DOHH2 (cell line): Measurements from ENCODE around the gene BACE2.
"Not testable (repeated sequence)": the region's sequence is repeated elsewhere in the genome, so short reads cannot be mapped to it uniquely, and the experiment has no call there.

Experiments used
- H3F3A ChIP-seq: fragments of 200-600 bp; sonication (generic), shearing (Covaris generic); 2 replicates; pipeline ENCODE4 v1.6.0; 2016; ENCODE audit warnings: antibody characterized with exemption, mild to moderate bottlenecking; ENCODE audit not compliant: control insufficient read depth, insufficient read depth
- H3K27ac ChIP-seq: fragments of 200-600 bp; sonication (generic); 2 replicates; pipeline ENCODE4 v1.5.1; 2014; ENCODE audit warnings: low read depth, mild to moderate bottlenecking, low read length, moderate library complexity
- H3K27me3 ChIP-seq: fragments of 200-600 bp; sonication (generic); 2 replicates; pipeline ENCODE4 v1.6.1; 2014; ENCODE audit warnings: mild to moderate bottlenecking, low read length, mixed read lengths; ENCODE audit not compliant: control insufficient read depth
- H3K36me3 ChIP-seq: fragments of 200-600 bp; sonication (generic); 2 replicates; pipeline ENCODE4 v1.6.1; 2014; ENCODE audit warnings: mild to moderate bottlenecking, low read length, moderate library complexity, mixed read lengths; ENCODE audit not compliant: control insufficient read depth
- H3K4me1 ChIP-seq: fragments of 200-600 bp; sonication (generic); 2 replicates; pipeline ENCODE4 v1.6.1; 2014; ENCODE audit warnings: mild to moderate bottlenecking, low read length, mixed read lengths; ENCODE audit not compliant: control insufficient read depth
- H3K4me2 ChIP-seq: fragments of 200-600 bp; sonication (generic); 2 replicates; pipeline ENCODE4 v1.6.0; 2014; ENCODE audit warnings: mild to moderate bottlenecking, low read length, moderate library complexity
- H3K4me3 ChIP-seq: fragments of 200-600 bp; sonication (generic); 2 replicates; pipeline ENCODE4 v1.5.1; 2014; ENCODE audit warnings: mild to moderate bottlenecking, low read length, mixed read lengths
- H3K79me2 ChIP-seq: fragments of 200-600 bp; sonication (generic); 2 replicates; pipeline ENCODE4 v1.6.1; 2014; ENCODE audit warnings: mild to moderate bottlenecking, low read length, mixed read lengths; ENCODE audit not compliant: control insufficient read depth
- H3K9me2 ChIP-seq: fragments of 200-600 bp; sonication (generic); replicated peaks from 2 replicates; pipeline ENCODE4 v1.6.1; 2014; ENCODE audit warnings: mild to moderate bottlenecking, low read length, mixed read lengths; ENCODE audit not compliant: control insufficient read depth
- H3K9me3 ChIP-seq: fragments of 200-600 bp; sonication (generic); 2 replicates; pipeline ENCODE4 v1.6.1; 2014; ENCODE audit warnings: antibody characterized with exemption, low read length, mixed read lengths; ENCODE audit not compliant: control insufficient read depth, insufficient read depth
- H4K20me1 ChIP-seq: fragments of 200-600 bp; sonication (generic); 2 replicates; pipeline ENCODE4 v1.6.0; 2014; ENCODE audit warnings: low read depth, mild to moderate bottlenecking, antibody characterized with exemption, low read length, moderate library complexity; ENCODE audit not compliant: control insufficient read depth, insufficient read depth
- EZH2phosphoT487 ChIP-seq: fragments of 200-600 bp; sonication (generic); IDR thresholded peaks from 2 replicates; pipeline ENCODE4 v1.6.1; 2017; ENCODE audit warnings: borderline replicate concordance, mild to moderate bottlenecking, antibody characterized with exemption, low read length, moderate library complexity, mixed read lengths
- TF ChIP-seq, protein P1 (sequence below): fragments of 200-600 bp; sonication (generic); IDR thresholded peaks from one replicate; pipeline ENCODE4 v1.5.1; 2014; ENCODE audit warnings: antibody characterized with exemption, mild to moderate bottlenecking, low read depth, low read length; ENCODE audit not compliant: poor library complexity, severe bottlenecking

Gene BACE2

DNA sequence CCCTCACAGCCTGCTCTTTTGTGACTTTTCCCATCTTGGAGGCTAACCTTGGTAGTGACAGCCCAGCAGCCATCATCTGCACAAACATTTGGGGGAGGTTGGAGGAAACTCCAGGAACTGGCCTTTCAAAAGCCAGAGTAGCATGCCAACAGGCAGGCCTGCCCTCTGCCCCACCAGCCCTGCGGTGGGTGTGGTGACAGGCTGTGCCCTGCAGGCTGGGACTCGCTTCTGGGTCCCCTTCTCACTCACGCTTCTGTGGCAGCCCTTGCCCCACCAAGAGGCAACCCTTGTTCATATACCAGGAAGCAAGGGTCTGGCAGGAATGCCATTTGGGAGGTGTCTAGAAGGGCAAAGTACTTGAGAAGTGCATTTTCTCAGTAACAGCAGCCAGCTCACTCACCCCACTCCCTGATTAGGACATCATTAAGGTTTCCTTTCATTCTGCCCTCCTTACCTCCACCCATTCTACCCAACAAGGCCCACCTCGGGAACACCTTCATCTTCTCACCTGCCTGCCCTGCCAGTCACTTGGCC lies 127.8 kb downstream of the BACE2 start:
- 0 out of 2 replicates have a peak, but pooled peaks cover 3% of the 10 kb centered on the region for H3K27me3 ChIP-seq
- H3K36me3 ChIP-seq: no peaks in the 10 kb centered on the region
- no peaks in the 10 kb centered on the region for H3K9me3 ChIP-seq
- no peaks in the 10 kb centered on the region for H4K20me1 ChIP-seq
- no peaks in the 10 kb centered on the region for H3K9me2 ChIP-seq
- no peaks in the 10 kb centered on the region for H3K4me1 ChIP-seq
- H3K4me3 ChIP-seq: no peak overlapping the region
- no peak overlapping the region for H3K4me2 ChIP-seq
- H3F3A ChIP-seq: no peaks in the 10 kb centered on the region
- no peaks in the 10 kb centered on the region for H3K79me2 ChIP-seq
- TF ChIP-seq, protein P1, sequence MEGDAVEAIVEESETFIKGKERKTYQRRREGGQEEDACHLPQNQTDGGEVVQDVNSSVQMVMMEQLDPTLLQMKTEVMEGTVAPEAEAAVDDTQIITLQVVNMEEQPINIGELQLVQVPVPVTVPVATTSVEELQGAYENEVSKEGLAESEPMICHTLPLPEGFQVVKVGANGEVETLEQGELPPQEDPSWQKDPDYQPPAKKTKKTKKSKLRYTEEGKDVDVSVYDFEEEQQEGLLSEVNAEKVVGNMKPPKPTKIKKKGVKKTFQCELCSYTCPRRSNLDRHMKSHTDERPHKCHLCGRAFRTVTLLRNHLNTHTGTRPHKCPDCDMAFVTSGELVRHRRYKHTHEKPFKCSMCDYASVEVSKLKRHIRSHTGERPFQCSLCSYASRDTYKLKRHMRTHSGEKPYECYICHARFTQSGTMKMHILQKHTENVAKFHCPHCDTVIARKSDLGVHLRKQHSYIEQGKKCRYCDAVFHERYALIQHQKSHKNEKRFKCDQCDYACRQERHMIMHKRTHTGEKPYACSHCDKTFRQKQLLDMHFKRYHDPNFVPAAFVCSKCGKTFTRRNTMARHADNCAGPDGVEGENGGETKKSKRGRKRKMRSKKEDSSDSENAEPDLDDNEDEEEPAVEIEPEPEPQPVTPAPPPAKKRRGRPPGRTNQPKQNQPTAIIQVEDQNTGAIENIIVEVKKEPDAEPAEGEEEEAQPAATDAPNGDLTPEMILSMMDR: no peak
- no peak for TF ChIP-seq EZH2phosphoT487
- no peak overlapping the region for H3K27ac ChIP-seq

GRCh38 chr21:41302976-41303375 lies 135.0 kb downstream of the BACE2 start:
- no peak overlapping the region for H3K27ac ChIP-seq
- no peak overlapping the region for H3K4me2 ChIP-seq
- no peaks in the 10 kb centered on the region for H3K27me3 ChIP-seq
- no peak for TF ChIP-seq EZH2phosphoT487
- no peaks in the 10 kb centered on the region for H3K4me1 ChIP-seq
- H3K9me3 ChIP-seq: peaks cover 18% of the 10 kb centered on the region; the same call in 1 of the 2 replicates
- H3F3A ChIP-seq: no peaks in the 10 kb centered on the region
- H3K79me2 ChIP-seq: no peaks in the 10 kb centered on the region
- H3K4me3 ChIP-seq: no peak overlapping the region
- H4K20me1 ChIP-seq: no peaks in the 10 kb centered on the region
- no peaks in the 10 kb centered on the region for H3K36me3 ChIP-seq
- H3K9me2 ChIP-seq: no peaks in the 10 kb centered on the region

- Histone ChIP-seq H3K4me2 (no peak overlapping the region), H3F3A (no peaks in the 10 kb centered on the region), H3K4me3 (no peak overlapping the region), H3K4me1 (no peaks in the 10 kb centered on the region), H3K36me3 (no peaks in the 10 kb centered on the region), H3K9me3 (peaks cover 18% of the 10 kb centered on the region; the same call in 1 of the 2 replicates), H3K9me2 (no peaks in the 10 kb centered on the region), H3K79me2 (no peaks in the 10 kb centered on the region), H3K27me3 (no peaks in the 10 kb centered on the region), H3K27ac (no peak overlapping the region), H4K20me1 (no peaks in the 10 kb centered on the region)
- no peak for TF ChIP-seq EZH2phosphoT487
These were observed 136.2 kb downstream of the BACE2 start for GRCh38 chr21:41304068-41304720.

DNA sequence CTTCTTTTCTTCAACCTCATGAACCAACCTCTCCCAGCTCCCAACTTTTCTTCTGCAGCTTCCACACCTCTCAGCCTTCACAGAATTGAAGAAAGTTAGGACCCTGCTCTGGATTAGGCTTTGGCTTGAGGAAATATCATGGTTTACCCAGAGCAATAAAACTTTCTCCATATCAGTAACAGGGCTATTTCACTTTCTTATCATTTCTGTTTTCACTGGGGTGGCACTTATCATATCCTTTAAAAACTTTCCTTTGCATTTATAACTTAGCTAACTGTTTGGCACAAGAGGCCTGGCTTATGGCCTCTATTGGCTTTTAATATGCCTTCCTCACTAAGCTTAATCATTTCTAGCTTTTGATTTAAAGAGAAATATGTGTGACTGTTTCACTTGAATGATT lies 139.3 kb downstream of the BACE2 start:
- no peaks in the 10 kb centered on the region for H3K36me3 ChIP-seq
- H3K9me3 ChIP-seq: peaks cover 18% of the 10 kb centered on the region; the same call in 1 of the 2 replicates
- no peaks in the 10 kb centered on the region for H3K79me2 ChIP-seq
- no peaks in the 10 kb centered on the region for H3K4me1 ChIP-seq
- 0 out of 2 replicates have a peak, but pooled peaks cover 3% of the 10 kb centered on the region for H3K27me3 ChIP-seq
- no peaks in the 10 kb centered on the region for H4K20me1 ChIP-seq
- no peak overlapping the region for H3K4me2 ChIP-seq
- TF ChIP-seq EZH2phosphoT487: no peak
- TF ChIP-seq, protein P1: no peak
- no peaks in the 10 kb centered on the region for H3F3A ChIP-seq
- no peak overlapping the region for H3K4me3 ChIP-seq
- no peaks in the 10 kb centered on the region for H3K9me2 ChIP-seq
- H3K27ac ChIP-seq: no peak overlapping the region

GRCh38 chr21:41313285-41314164 lies 145.6 kb downstream of the BACE2 start:
- H3K4me3 ChIP-seq, H3K36me3 ChIP-seq, H3F3A ChIP-seq, H4K20me1 ChIP-seq, H3K9me3 ChIP-seq, H3K4me2 ChIP-seq, H3K4me1 ChIP-seq, H3K27ac ChIP-seq, H3K27me3 ChIP-seq, H3K9me2 ChIP-seq, H3K79me2 ChIP-seq: not testable (repeated sequence)
